ENCODE data around the gene AGMO.

- TF ChIP-seq, protein P1, sequence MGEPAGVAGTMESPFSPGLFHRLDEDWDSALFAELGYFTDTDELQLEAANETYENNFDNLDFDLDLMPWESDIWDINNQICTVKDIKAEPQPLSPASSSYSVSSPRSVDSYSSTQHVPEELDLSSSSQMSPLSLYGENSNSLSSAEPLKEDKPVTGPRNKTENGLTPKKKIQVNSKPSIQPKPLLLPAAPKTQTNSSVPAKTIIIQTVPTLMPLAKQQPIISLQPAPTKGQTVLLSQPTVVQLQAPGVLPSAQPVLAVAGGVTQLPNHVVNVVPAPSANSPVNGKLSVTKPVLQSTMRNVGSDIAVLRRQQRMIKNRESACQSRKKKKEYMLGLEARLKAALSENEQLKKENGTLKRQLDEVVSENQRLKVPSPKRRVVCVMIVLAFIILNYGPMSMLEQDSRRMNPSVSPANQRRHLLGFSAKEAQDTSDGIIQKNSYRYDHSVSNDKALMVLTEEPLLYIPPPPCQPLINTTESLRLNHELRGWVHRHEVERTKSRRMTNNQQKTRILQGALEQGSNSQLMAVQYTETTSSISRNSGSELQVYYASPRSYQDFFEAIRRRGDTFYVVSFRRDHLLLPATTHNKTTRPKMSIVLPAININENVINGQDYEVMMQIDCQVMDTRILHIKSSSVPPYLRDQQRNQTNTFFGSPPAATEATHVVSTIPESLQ (CRISPR knock-in tag; IDR thresholded peaks at IDR 0.05): no peak
- no peak for TF ChIP-seq MLX (CRISPR knock-in tag; IDR thresholded peaks at IDR 0.05)
These were observed 322.0 kb downstream of the AGMO start for GRCh38 chr7:15239801-15240200.
